ENCODE measurements around the gene TTLL13. TPM values are rescaled to one million over a fixed set of nuclear protein-coding genes. Genes with fewer than 3 reads are reported as not detected.
A peak's percentile ranks its signal among the peaks of the same experiment; 100 is the strongest.

Gene TTLL13
- total RNA-seq, 4 donors from 2014 or later, result 0.21 TPM; not detected in 3

GRCh38 chr15:90231028-90232017 is 18.0 kb upstream of the TTLL13 start:
- Histone ChIP-seq H3K4me1 (peaks cover 43% of the 10 kb centered on the region), H3K36me3 (peaks cover 51% of the 10 kb centered on the region), H3K27me3 (no peaks in the 10 kb centered on the region), H3K9me3 (no peaks in the 10 kb centered on the region), H3K4me3 (no peak overlapping the region), H3K27ac (peak overlapping the region; percentile 29)
- no peak for DNase-seq (ENCODE audit: low spot score in 2 of 2)
- TF ChIP-seq CTCF (IDR thresholded peaks at IDR 0.05), result no peak
- TF ChIP-seq POLR2AphosphoS5 (IDR thresholded peaks at IDR 0.05), result no peak
- TF ChIP-seq POLR2A (IDR thresholded peaks at IDR 0.05), result no peak
- WGBS, result 65% methylated on average over 27 of the region's 27 CpGs

GRCh38 chr15:90232196-90232595 is 17.2 kb upstream of the TTLL13 start:
- WGBS, result 82% methylated on average over 13 of the region's 13 CpGs
- TF ChIP-seq POLR2AphosphoS5 (IDR thresholded peaks at IDR 0.05) (no peak), EP300 (IDR thresholded peaks at IDR 0.05) (no peak), POLR2A (IDR thresholded peaks at IDR 0.05) (no peak), CTCF (IDR thresholded peaks at IDR 0.05) (no peak)
- H3K27me3 ChIP-seq, result no peaks in the 10 kb centered on the region
- peak overlapping the region; percentile 88 for H3K4me3 ChIP-seq
- H3K27ac ChIP-seq, result peak overlapping the region; percentile 92
- peaks cover 43% of the 10 kb centered on the region for H3K4me1 ChIP-seq
- no peak for DNase-seq (ENCODE audit: low spot score in 2 of 2)
- peaks cover 45% of the 10 kb centered on the region for H3K36me3 ChIP-seq
- no peaks in the 10 kb centered on the region for H3K9me3 ChIP-seq

- H3K9me3 ChIP-seq, result no peaks in the 10 kb centered on the region
- WGBS, result 11% methylated on average over 9 of the region's 9 CpGs
- TF ChIP-seq POLR2AphosphoS5 (IDR thresholded peaks at IDR 0.05), result no peak
- no peak for TF ChIP-seq CTCF (IDR thresholded peaks at IDR 0.05)
- TF ChIP-seq POLR2A (IDR thresholded peaks at IDR 0.05), result no peak
- TF ChIP-seq EP300 (IDR thresholded peaks at IDR 0.05), result no peak
- H3K27me3 ChIP-seq, result no peaks in the 10 kb centered on the region
- peak overlapping the region; percentile 92 for H3K27ac ChIP-seq
- H3K36me3 ChIP-seq, result peaks cover 41% of the 10 kb centered on the region
- H3K4me1 ChIP-seq, result peaks cover 43% of the 10 kb centered on the region
- DNase-seq (ENCODE audit: low spot score in 2 of 2), result no peak
- H3K4me3 ChIP-seq, result peak overlapping the region; percentile 88
Observed at GRCh38 chr15:90232941-90233386, 16.4 kb upstream of the TTLL13 start.

- H3K27me3 ChIP-seq, result no peaks in the 10 kb centered on the region
- H3K4me3 ChIP-seq, result peak within 1 kb of the TSS; percentile 88
- peak; percentile 97 to 98 for DNase-seq (ENCODE audit: low spot score in 2 of 2)
- TF ChIP-seq CTCF (IDR thresholded peaks at IDR 0.05), result peak in 1 of 2 donors; percentile 35
- TF ChIP-seq POLR2AphosphoS5 (IDR thresholded peaks at IDR 0.05), result peak in 2 of 3 donors; percentile 35 to 46
- no peak for TF ChIP-seq EP300 (IDR thresholded peaks at IDR 0.05)
- TF ChIP-seq POLR2A (IDR thresholded peaks at IDR 0.05), result peak in 1 of 2 donors; percentile 46
- WGBS, result 0% methylated on average over 3 of the region's 63 CpGs
- peak within 1 kb of the TSS; percentile 92 for H3K27ac ChIP-seq
- peaks cover 41% of the 10 kb centered on the region for H3K36me3 ChIP-seq
- peaks cover 43% of the 10 kb centered on the region for H3K4me1 ChIP-seq
- no peaks in the 10 kb centered on the region for H3K9me3 ChIP-seq
Observed at GRCh38 chr15:90233387-90234095, 15.8 kb upstream of the TTLL13 start, which contains the start of gene CIB1. Gene CIB1, minus strand, starts transcription at chr15:90233941. Its CDS starts 56 bp downstream, at chr15:90233885.
